Endothelial cell of umbilical vein (primary cell): ENCODE measurements around the gene PELI2. TPM values are rescaled to one million over a fixed set of nuclear protein-coding genes. Genes with fewer than 3 reads are reported as not detected.

Source experiments
- BruUV-seq: library from RNA; stranded (reverse); fragments of 400-500 nt; replicated peaks from 2 replicates; lab custom pipeline; 2021; lab: Mats Ljungman, UMichigan
- CTCF ChIA-PET: fragments of 300-600, 350-600 bp; sonication (Branson Sonifier 250); formaldehyde crosslinking; loops from one replicate; lab custom pipeline; 2021; ENCODE audit warnings: antibody characterized with exemption, inconsistent platforms; lab: Charles Lee
- POLR2A ChIA-PET: fragments of 300-600, 350-600 bp; sonication (Branson Sonifier 250); formaldehyde crosslinking; loops from one replicate; lab custom pipeline; 2021; ENCODE audit warnings: antibody characterized with exemption, inconsistent platforms; lab: Charles Lee
- DNase-seq: peaks from one replicate; pipeline ENCODE4 v3.0.0-alpha.2; 2011; ENCODE audit warnings: low read depth, low spot score
- FAIRE-seq: peaks from 2 replicates; lab custom pipeline; 2011; peaks lifted over from hg19 to GRCh38; lab: Jason Lieb, UNC
- H2AFZ ChIP-seq: 2 replicates; pipeline ENCODE4 v1.6.0; 2012; ENCODE audit warnings: low read depth, low read length, control low read depth, inconsistent platforms
- H3K27ac ChIP-seq: 2 replicates; pipeline ENCODE4 v1.5.1; 2011; ENCODE audit warnings: low read depth, mild to moderate bottlenecking, control low read depth, low read length, moderate library complexity; ENCODE audit not compliant: insufficient read depth
- H3K27me3 ChIP-seq, 2 experiments: 2 replicates each; pipeline versions ENCODE4 v1.6.0 to v1.6.1; 2011; ENCODE audit warnings: low read length in 2 of 2, mixed read lengths in 1 of 2; ENCODE audit not compliant: control insufficient read depth in 2 of 2, insufficient read depth in 2 of 2
- H3K36me3 ChIP-seq, 2 experiments: 2 replicates in 1 of 2; 3 replicates in 1 of 2; pipeline ENCODE4 v1.5.1; 2011; ENCODE audit warnings: low read length in 2 of 2, mild to moderate bottlenecking in 1 of 2, moderate library complexity in 1 of 2; ENCODE audit not compliant: control insufficient read depth in 2 of 2, insufficient read depth in 2 of 2; ENCODE audit errors: extremely low read depth in 1 of 2
- H3K4me1 ChIP-seq: 3 replicates; pipeline ENCODE4 v1.5.1; 2011; ENCODE audit warnings: mild to moderate bottlenecking, low read length; ENCODE audit not compliant: control insufficient read depth, insufficient read depth; ENCODE audit errors: extremely low read depth
- H3K4me2 ChIP-seq: 2 replicates; pipeline ENCODE4 v1.6.1; 2011; ENCODE audit warnings: low read length, control low read depth, mixed read lengths; ENCODE audit not compliant: insufficient read depth
- H3K4me3 ChIP-seq, 3 experiments: fragments of 200-600 bp in 1 of 3; sonication (generic), shearing (Covaris generic) in 1 of 3; replicated peaks in 1 of 3; 2 replicates each; pipeline ENCODE4 v1.5.1; 2011 to 2016; ENCODE audit warnings: control low read depth in 3 of 3, low read length in 3 of 3, mild to moderate bottlenecking in 2 of 3, inconsistent platforms in 1 of 3, low read depth in 1 of 3, moderate library complexity in 1 of 3; ENCODE audit not compliant: insufficient read depth in 1 of 3
- H3K79me2 ChIP-seq: 2 replicates; pipeline ENCODE4 v1.6.0; 2012; ENCODE audit warnings: low read length, inconsistent platforms; ENCODE audit not compliant: control insufficient read depth, insufficient read depth
- H3K9ac ChIP-seq: replicated peaks from 2 replicates; pipeline ENCODE3; 2011; ENCODE audit warnings: low read length, control low read depth; ENCODE audit not compliant: insufficient read depth; ENCODE audit errors: extremely low read depth
- H3K9me1 ChIP-seq: replicated peaks from 3 replicates; pipeline ENCODE4 v1.6.0; 2011; ENCODE audit warnings: mild to moderate bottlenecking, low read length; ENCODE audit not compliant: control insufficient read depth, insufficient read depth; ENCODE audit errors: extremely low read depth
- H3K9me3 ChIP-seq: replicated peaks from 2 replicates; pipeline ENCODE4 v1.5.1; 2012; ENCODE audit warnings: low read length, inconsistent platforms; ENCODE audit not compliant: control insufficient read depth, insufficient read depth
- H4K20me1 ChIP-seq: replicated peaks from 2 replicates; pipeline ENCODE3; 2011; ENCODE audit warnings: mild to moderate bottlenecking, low read length; ENCODE audit not compliant: control insufficient read depth, insufficient read depth; ENCODE audit errors: extremely low read depth
- EZH2 ChIP-seq: IDR thresholded peaks from 2 replicates; pipeline ENCODE4 v1.6.1; 2012; ENCODE audit warnings: borderline replicate concordance, low read depth, mild to moderate bottlenecking, moderate library complexity, low read length, inconsistent platforms; ENCODE audit not compliant: severe bottlenecking
- FOS ChIP-seq: IDR thresholded peaks from 2 replicates; pipeline ENCODE4 v1.6.1; 2011; ENCODE audit warnings: mild to moderate bottlenecking, low read length, moderate library complexity, borderline replicate concordance; ENCODE audit not compliant: insufficient read depth
- GATA2 ChIP-seq: IDR thresholded peaks from 2 replicates; pipeline ENCODE4 v1.7.0; 2011; ENCODE audit warnings: low read depth, mild to moderate bottlenecking, moderate library complexity, mixed read lengths, low read length; ENCODE audit not compliant: insufficient read length, insufficient read depth
- JUN ChIP-seq: IDR thresholded peaks from 2 replicates; pipeline ENCODE4 v1.6.1; 2011; ENCODE audit warnings: borderline replicate concordance, low read depth; ENCODE audit not compliant: insufficient read length, insufficient read depth
- MYC ChIP-seq: IDR thresholded peaks from one replicate; pipeline ENCODE4 v1.6.1; 2011; ENCODE audit warnings: mild to moderate bottlenecking, low read depth, low read length
- POLR2A ChIP-seq: IDR thresholded peaks from 2 replicates; pipeline ENCODE4 v1.6.1; 2012; ENCODE audit warnings: low read depth, mild to moderate bottlenecking, control low read depth, low read length
- POLR2AphosphoS5 ChIP-seq: IDR thresholded peaks from 2 replicates; pipeline ENCODE4 v1.6.1; 2012; ENCODE audit warnings: low read depth, mild to moderate bottlenecking, control low read depth, low read length, moderate library complexity; ENCODE audit not compliant: insufficient read depth
- dilution Hi-C: fragments of 300-500 bp; cut with MboI; formaldehyde crosslinking; loops from one replicate; pipeline ENCODE4 v1.15.0; 2019; ENCODE audit warnings: low sequenced_read_pairs; ENCODE audit not compliant: extremely low pct_ligation_motif_present
- intact Hi-C: fragments of 100-400 bp; cut with micrococcal nuclease; formaldehyde crosslinking; loops from one replicate; pipeline ENCODE4 v1.10.0; 2022
- polyA plus RNA-seq, 4 experiments: library from polyadenylated mRNA; depleted of rRNA in 3 of 4; stranded (reverse) in 3 of 4; unstranded in 1 of 4; fragments of >200 nt; gene quantifications; 2 replicates each; pipeline versions ENCODE4 v1.2.1 to v1.2.3, GENCODE V29; 2011 to 2012; ENCODE audit warnings: missing spikeins in 1 of 4
- total RNA-seq: library from RNA; stranded (reverse); gene quantifications from 2 replicates; pipeline ENCODE4 v1.2.3, GENCODE V29; 2021
- TF ChIP-seq, protein P1 (sequence below): IDR thresholded peaks from 2 replicates; pipeline ENCODE4 v1.6.1; 2011; ENCODE audit not compliant: insufficient read depth, insufficient read length

PELI2 gene
- total and polyA plus RNA-seq, 2 donors (not counting 3 experiments of a cell fraction or from before 2014, with no cell fraction given) = 11.5 to 13.0 TPM

GRCh38 chr14:56143025-56143424 is 24.8 kb downstream of the PELI2 start:
- no TSS peak for BruUV-seq
- dilution Hi-C loops (no loop called here), intact Hi-C loops (no loop called here)

DNA sequence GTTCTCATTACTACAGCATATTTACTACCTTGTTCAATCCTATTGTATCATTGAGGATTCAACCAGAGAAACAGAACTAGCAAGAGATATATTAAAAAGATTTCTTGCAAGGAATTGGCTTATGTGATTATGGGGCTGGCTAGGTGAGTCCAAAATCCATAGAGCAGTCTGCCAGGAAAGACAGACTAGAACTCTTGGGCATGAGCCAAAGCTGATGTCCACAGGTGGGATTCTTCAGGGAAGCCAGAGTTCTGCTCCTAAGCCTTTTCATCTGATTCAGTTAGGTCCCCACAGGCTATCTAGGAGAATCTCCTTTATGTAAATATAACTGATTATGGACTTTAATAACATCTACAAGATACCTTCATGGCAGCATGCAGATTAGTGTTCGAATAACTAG is 26.0 kb downstream of the PELI2 start:
- peaks cover 5% of the 10 kb centered on the region for H3K4me1 ChIP-seq
- no peak for DNase-seq
- H3K9ac ChIP-seq = no peak overlapping the region
- no peak overlapping the region for H2AFZ ChIP-seq
- H3K9me3 ChIP-seq = no peaks in the 10 kb centered on the region
- H3K9me1 ChIP-seq = no peaks in the 10 kb centered on the region
- intact Hi-C loops = no loop called here
- no peak overlapping the region for H3K4me3 ChIP-seq
- dilution Hi-C loops = no loop called here
- no peaks in the 10 kb centered on the region for H3K36me3 ChIP-seq
- peaks cover 2% of the 10 kb centered on the region for H3K79me2 ChIP-seq
- no peak overlapping the region for H3K4me2 ChIP-seq
- POLR2A ChIA-PET = no interaction called here
- H3K27me3 ChIP-seq = no peaks in the 10 kb centered on the region
- FAIRE-seq = no peak
- H3K27ac ChIP-seq = no peak overlapping the region
- CTCF ChIA-PET = no interaction called here
- peaks cover 4% of the 10 kb centered on the region for H4K20me1 ChIP-seq
- no TSS peak for BruUV-seq
- TF ChIP-seq GATA2 = no peak
- no peak for TF ChIP-seq MYC
- no peak for TF ChIP-seq FOS
- TF ChIP-seq JUN = no peak
- TF ChIP-seq POLR2AphosphoS5 = no peak
- no peak for TF ChIP-seq POLR2A
- no peak for TF ChIP-seq EZH2
- TF ChIP-seq, protein P1, sequence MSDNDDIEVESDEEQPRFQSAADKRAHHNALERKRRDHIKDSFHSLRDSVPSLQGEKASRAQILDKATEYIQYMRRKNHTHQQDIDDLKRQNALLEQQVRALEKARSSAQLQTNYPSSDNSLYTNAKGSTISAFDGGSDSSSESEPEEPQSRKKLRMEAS = no peak

More at GRCh38 chr14:56143025-56143424, 24.8 kb downstream of the PELI2 start:
- no peak for DNase-seq
- Histone ChIP-seq H3K27me3 (no peaks in the 10 kb centered on the region), H3K4me1 (peaks cover 5% of the 10 kb centered on the region), H3K9ac (no peak overlapping the region), H3K4me3 (no peak overlapping the region), H3K9me3 (no peaks in the 10 kb centered on the region), H3K27ac (no peak overlapping the region), H3K79me2 (peaks cover 2% of the 10 kb centered on the region), H3K36me3 (no peaks in the 10 kb centered on the region), H3K4me2 (no peak overlapping the region), H2AFZ (no peak overlapping the region), H3K9me1 (no peaks in the 10 kb centered on the region), H4K20me1 (peaks cover 4% of the 10 kb centered on the region)
- ChIA-PET POLR2A (no interaction called here), CTCF (interaction anchor here (1.4 kb wide), 1 partner anchor 9 kb away, joined by 6 read pairs; no protein-coding TSS in a partner anchor)
- no peak for FAIRE-seq
- TF ChIP-seq JUN = no peak
- no peak for TF ChIP-seq EZH2
